C4-2B (cell line): ENCODE measurements around the gene PPARD.

Experiments
- H3K27ac ChIP-seq: fragments of 450-650 bp; 2 replicates; pipeline ENCODE4 v1.5.1; 2017
- CTCF ChIP-seq: fragments of 450-650 bp; conservative IDR thresholded peaks from 2 replicates; pipeline ENCODE4 v1.5.1; 2017; ENCODE audit warnings: mild to moderate bottlenecking
- ZFX ChIP-seq: fragments of 450-650 bp; IDR thresholded peaks from 2 replicates; pipeline ENCODE4 v1.6.1; 2017

PPARD gene

GRCh38 chr6:35401514-35401913 is 59.2 kb downstream of the PPARD start:
- H3K27ac ChIP-seq = peak overlapping the region; percentile 10
- TF ChIP-seq ZFX = no peak
- TF ChIP-seq CTCF = no peak

- peak overlapping the region; percentile 13; the same call in 1 of the 2 replicates for H3K27ac ChIP-seq
- TF ChIP-seq CTCF (no peak), ZFX (no peak)
Observed at GRCh38 chr6:35402136-35402855, 59.9 kb downstream of the PPARD start.

GRCh38 chr6:35402856-35403191 is 60.5 kb downstream of the PPARD start:
- no peak for TF ChIP-seq ZFX
- TF ChIP-seq CTCF = no peak
- H3K27ac ChIP-seq = no peak overlapping the region

- no peak overlapping the region for H3K27ac ChIP-seq
- TF ChIP-seq ZFX (no peak), CTCF (no peak)
Observed at GRCh38 chr6:35403544-35404442, 61.4 kb downstream of the PPARD start.

- TF ChIP-seq CTCF (no peak), ZFX (no peak)
- no peak overlapping the region for H3K27ac ChIP-seq
Observed at GRCh38 chr6:35406711-35407485, 64.5 kb downstream of the PPARD start.

GRCh38 chr6:35409245-35409644 is 66.9 kb downstream of the PPARD start:
- TF ChIP-seq ZFX = no peak
- no peak for TF ChIP-seq CTCF
- H3K27ac ChIP-seq = no peak overlapping the region
